ENCODE results near the gene IGF2BP1. TPM values are rescaled to one million over a fixed set of nuclear protein-coding genes. Genes with fewer than 3 reads are reported as not detected.
"Not testable (repeated sequence)": the region's sequence is repeated elsewhere in the genome, so short reads cannot be mapped to it uniquely, and the experiment has no call there.

The IGF2BP1 gene
- total and polyA plus RNA-seq, 2 donors (not counting 1 experiment from before 2014, with no cell fraction given), result under 0.01 to 1.1 TPM

DNA sequence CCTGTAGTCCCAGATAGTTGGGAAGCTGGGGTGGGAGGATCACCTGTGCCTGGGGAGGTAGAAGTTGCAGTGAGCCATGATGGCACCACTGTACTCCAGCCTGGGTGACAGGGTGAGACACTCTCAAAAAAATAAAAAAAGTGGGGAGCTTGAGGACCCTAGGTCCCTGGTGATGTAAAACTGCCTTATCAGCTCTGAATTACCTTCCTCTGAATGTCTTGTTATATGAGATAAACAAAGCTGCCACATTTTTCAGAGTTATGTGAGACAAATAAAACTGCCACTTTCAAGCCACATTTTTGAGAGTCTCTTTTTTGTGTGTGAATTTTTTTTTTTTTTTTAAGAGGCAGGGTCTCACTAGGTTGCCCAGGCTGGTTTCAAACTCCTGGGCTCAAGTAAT is 103.4 kb downstream of the IGF2BP1 start:
- no peaks in the 10 kb centered on the region for H3K27me3 ChIP-seq (ENCODE audit: control insufficient read depth, insufficient read depth, low read length)
- H3K27ac ChIP-seq (ENCODE audit: insufficient read depth, low read length), result no peak overlapping the region
- peaks cover 13% of the 10 kb centered on the region for H3K4me1 ChIP-seq (ENCODE audit: control insufficient read depth, extremely low read depth, insufficient read depth, low read length)
- no peaks in the 10 kb centered on the region for H3K79me2 ChIP-seq (ENCODE audit: control insufficient read depth, insufficient read depth, low read length)
- DNase-seq (ENCODE audit: low read depth in 2 of 2), result no peak
- no peak overlapping the region for H3K4me2 ChIP-seq (ENCODE audit: extremely low read depth, insufficient read depth, low read length)
- TF ChIP-seq, protein P1, sequence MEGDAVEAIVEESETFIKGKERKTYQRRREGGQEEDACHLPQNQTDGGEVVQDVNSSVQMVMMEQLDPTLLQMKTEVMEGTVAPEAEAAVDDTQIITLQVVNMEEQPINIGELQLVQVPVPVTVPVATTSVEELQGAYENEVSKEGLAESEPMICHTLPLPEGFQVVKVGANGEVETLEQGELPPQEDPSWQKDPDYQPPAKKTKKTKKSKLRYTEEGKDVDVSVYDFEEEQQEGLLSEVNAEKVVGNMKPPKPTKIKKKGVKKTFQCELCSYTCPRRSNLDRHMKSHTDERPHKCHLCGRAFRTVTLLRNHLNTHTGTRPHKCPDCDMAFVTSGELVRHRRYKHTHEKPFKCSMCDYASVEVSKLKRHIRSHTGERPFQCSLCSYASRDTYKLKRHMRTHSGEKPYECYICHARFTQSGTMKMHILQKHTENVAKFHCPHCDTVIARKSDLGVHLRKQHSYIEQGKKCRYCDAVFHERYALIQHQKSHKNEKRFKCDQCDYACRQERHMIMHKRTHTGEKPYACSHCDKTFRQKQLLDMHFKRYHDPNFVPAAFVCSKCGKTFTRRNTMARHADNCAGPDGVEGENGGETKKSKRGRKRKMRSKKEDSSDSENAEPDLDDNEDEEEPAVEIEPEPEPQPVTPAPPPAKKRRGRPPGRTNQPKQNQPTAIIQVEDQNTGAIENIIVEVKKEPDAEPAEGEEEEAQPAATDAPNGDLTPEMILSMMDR (conservative IDR thresholded peaks at IDR 0.05 in 1 of 2, IDR thresholded peaks at IDR 0.05 in 1 of 2; ENCODE audit: low read depth in 1 of 2, low read length in 2 of 2), result no peak
- TF ChIP-seq EZH2 (IDR thresholded peaks at IDR 0.05; ENCODE audit: low read length, missing control alignments), result no peak
- H3K9me3 ChIP-seq (ENCODE audit: control insufficient read depth, insufficient read depth, low read depth, low read length), result no peaks in the 10 kb centered on the region
- no peaks in the 10 kb centered on the region for H4K20me1 ChIP-seq (ENCODE audit: control insufficient read depth, extremely low read depth, insufficient read depth, low read length)
- no peaks in the 10 kb centered on the region for H3K36me3 ChIP-seq (ENCODE audit: control insufficient read depth, insufficient read depth, low read length)
- no peak overlapping the region for H3K9ac ChIP-seq (ENCODE audit: insufficient read depth, low read length)
- no peak overlapping the region for H3K4me3 ChIP-seq (replicated peaks in 1 of 4; ENCODE audit: control extremely low read depth in 1 of 4, insufficient read depth in 1 of 4, low read depth in 3 of 4, low read length in 4 of 4)
- no peak overlapping the region for H2AFZ ChIP-seq (ENCODE audit: low read length)

DNA sequence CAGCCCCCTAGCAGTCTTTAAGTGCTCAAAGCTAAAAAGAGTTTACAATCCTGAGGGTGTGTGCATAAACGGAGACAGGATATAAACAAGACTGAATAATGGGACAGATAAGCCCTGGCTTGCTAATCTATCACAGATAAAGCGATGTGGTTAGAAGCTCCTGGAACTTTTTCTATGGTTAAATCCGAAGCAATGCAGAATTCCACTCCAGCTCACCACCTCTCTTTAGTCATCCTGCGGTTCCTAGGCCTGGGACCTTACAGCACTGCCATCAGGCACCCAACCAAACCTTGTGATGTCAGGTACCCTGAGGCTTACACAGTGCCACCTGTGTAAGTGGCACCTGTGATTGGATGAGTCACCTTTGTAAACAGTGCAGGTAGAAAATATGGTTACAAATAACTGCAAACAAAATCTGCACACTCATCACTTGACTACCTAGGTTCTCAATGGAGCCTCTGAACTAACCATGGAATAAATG is 103.9 kb downstream of the IGF2BP1 start:
- H3K9ac ChIP-seq (ENCODE audit: insufficient read depth, low read length), result no peak overlapping the region
- H3K4me2 ChIP-seq (ENCODE audit: extremely low read depth, insufficient read depth, low read length), result no peak overlapping the region
- no peaks in the 10 kb centered on the region for H3K27me3 ChIP-seq (ENCODE audit: control insufficient read depth, insufficient read depth, low read length)
- peak; percentile 48 to 94 for DNase-seq (ENCODE audit: low read depth in 2 of 2)
- no peak overlapping the region for H2AFZ ChIP-seq (ENCODE audit: low read length)
- peaks cover 13% of the 10 kb centered on the region for H3K4me1 ChIP-seq (ENCODE audit: control insufficient read depth, extremely low read depth, insufficient read depth, low read length)
- no peaks in the 10 kb centered on the region for H3K36me3 ChIP-seq (ENCODE audit: control insufficient read depth, insufficient read depth, low read length)
- H4K20me1 ChIP-seq (ENCODE audit: control insufficient read depth, extremely low read depth, insufficient read depth, low read length), result no peaks in the 10 kb centered on the region
- no peak for TF ChIP-seq EZH2 (IDR thresholded peaks at IDR 0.05; ENCODE audit: low read length, missing control alignments)
- TF ChIP-seq, protein P1 (conservative IDR thresholded peaks at IDR 0.05 in 1 of 2, IDR thresholded peaks at IDR 0.05 in 1 of 2; ENCODE audit: low read depth in 1 of 2, low read length in 2 of 2), result no peak
- H3K79me2 ChIP-seq (ENCODE audit: control insufficient read depth, insufficient read depth, low read length), result no peaks in the 10 kb centered on the region
- no peak overlapping the region for H3K27ac ChIP-seq (ENCODE audit: insufficient read depth, low read length)
- no peak overlapping the region for H3K4me3 ChIP-seq (replicated peaks in 1 of 4; ENCODE audit: control extremely low read depth in 1 of 4, insufficient read depth in 1 of 4, low read depth in 3 of 4, low read length in 4 of 4)
- no peaks in the 10 kb centered on the region for H3K9me3 ChIP-seq (ENCODE audit: control insufficient read depth, insufficient read depth, low read depth, low read length)

DNA sequence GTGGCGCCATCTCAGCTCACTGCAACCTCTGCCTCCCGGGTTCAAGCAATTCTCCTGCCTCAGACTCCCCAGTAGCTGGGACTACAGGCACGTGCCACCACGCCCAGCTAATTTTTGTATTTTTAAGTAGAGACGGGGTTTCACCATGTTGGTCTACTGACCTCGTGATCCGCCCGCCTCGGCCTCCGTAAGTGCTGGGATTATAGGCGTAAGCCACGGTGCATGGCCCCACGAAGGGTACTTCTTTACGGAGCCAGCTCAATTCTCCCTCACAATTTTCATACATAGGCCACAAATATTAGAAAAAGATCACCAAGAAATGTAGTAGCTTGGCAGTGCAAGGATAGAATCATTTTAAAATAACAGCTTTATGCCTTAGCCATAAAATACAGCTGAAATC is 106.2 kb downstream of the IGF2BP1 start:
- H3K4me1 ChIP-seq (ENCODE audit: control insufficient read depth, extremely low read depth, insufficient read depth, low read length), result peaks cover 17% of the 10 kb centered on the region
- not testable (repeated sequence) for H4K20me1 ChIP-seq (ENCODE audit: control insufficient read depth, extremely low read depth, insufficient read depth, low read length); DNase-seq (ENCODE audit: low read depth in 2 of 2); H3K79me2 ChIP-seq (ENCODE audit: control insufficient read depth, insufficient read depth, low read length); H3K27me3 ChIP-seq (ENCODE audit: control insufficient read depth, insufficient read depth, low read length); H3K4me2 ChIP-seq (ENCODE audit: extremely low read depth, insufficient read depth, low read length); H3K9ac ChIP-seq (ENCODE audit: insufficient read depth, low read length); H3K27ac ChIP-seq (ENCODE audit: insufficient read depth, low read length); H3K4me3 ChIP-seq (replicated peaks in 1 of 4; ENCODE audit: control extremely low read depth in 1 of 4, insufficient read depth in 1 of 4, low read depth in 3 of 4, low read length in 4 of 4); H3K36me3 ChIP-seq (ENCODE audit: control insufficient read depth, insufficient read depth, low read length); H2AFZ ChIP-seq (ENCODE audit: low read length); H3K9me3 ChIP-seq (ENCODE audit: control insufficient read depth, insufficient read depth, low read depth, low read length)
